ENCODE results near the gene ADISSP. TPM values are rescaled to one million over a fixed set of nuclear protein-coding genes. Genes with fewer than 3 reads are reported as not detected.
A peak's percentile ranks its signal among the peaks of the same experiment; 100 is the strongest.

Gene ADISSP
- total and polyA plus RNA-seq, 9 of the 15 experiments (the other 6 are each of a cell fraction or from before 2014, with no cell fraction given), result 1.4 to 70.6 (median 23.4) TPM

DNA sequence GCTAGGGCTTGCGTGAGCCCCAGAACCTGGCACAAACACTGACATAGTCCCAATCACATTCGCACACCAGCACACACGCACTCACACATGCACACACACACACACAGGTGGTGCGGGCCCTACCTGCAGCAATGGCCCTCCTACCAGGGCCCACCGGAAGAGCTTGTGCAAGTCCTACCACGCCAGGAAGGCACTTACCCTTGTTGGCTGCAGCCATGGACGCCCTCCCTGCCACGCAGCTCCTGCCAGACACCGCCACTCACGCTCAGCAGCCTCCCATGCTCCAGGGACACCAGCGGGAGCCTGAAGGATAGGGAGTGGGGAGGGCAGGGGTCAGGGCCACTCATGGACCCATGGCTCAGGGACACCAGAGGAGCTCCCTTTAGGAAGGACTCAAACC, 7.7 kb downstream of the ADISSP start:
- intact Hi-C loops (cut with micrococcal nuclease), result no loop called here
- in situ Hi-C loops (cut with MboI), result no loop called here
- DNase-seq (ENCODE audit: extremely low read depth in 1 of 4, low spot score in 3 of 4) (no peak), FAIRE-seq (no peak), ATAC-seq (no peak)
- ChIA-PET POLR2A (no interaction called here), CTCF (ENCODE audit: low intra/inter-chr PET ratio) (no interaction called here)
- Histone ChIP-seq H3K36me3 (ENCODE audit: control insufficient read depth, insufficient read depth, low read length) (peaks cover 52% of the 10 kb centered on the region; the same call in 2 of the 3 replicates), H3K79me2 (ENCODE audit: control insufficient read depth, insufficient read depth, low read length) (peaks cover 2% of the 10 kb centered on the region; the same call in 2 of the 3 replicates), H4K20me1 (replicated peaks; ENCODE audit: control insufficient read depth, insufficient read depth, low read length) (no peaks in the 10 kb centered on the region), H3K9ac (ENCODE audit: insufficient read depth in 1 of 2, low read depth in 2 of 2, low read length in 2 of 2) (peak overlapping the region in 1 of 2 experiments; percentile 45; a peak in 2 of 4 replicates), H3K27me3 (ENCODE audit: control insufficient read depth in 2 of 2, insufficient read depth in 2 of 2, low read length in 2 of 2) (no peaks in the 10 kb centered on the region), H3K9me3 (replicated peaks; ENCODE audit: control insufficient read depth, insufficient read depth, low read depth, low read length) (no peaks in the 10 kb centered on the region), H3K9me1 (ENCODE audit: control insufficient read depth, insufficient read depth, low read length) (no peaks in the 10 kb centered on the region), H3K4me1 (replicated peaks in 1 of 2; ENCODE audit: control insufficient read depth in 2 of 2, insufficient read depth in 2 of 2, low read length in 2 of 2) (peaks cover 0 to 17% of the 10 kb centered on the region in 2 experiments; a peak in 3 of 5 replicates), H2AFZ (ENCODE audit: low read depth, low read length) (no peak overlapping the region), H3K4me2 (ENCODE audit: insufficient read depth, low read length) (no peak overlapping the region), H3K27ac (ENCODE audit: extremely low read depth, low read depth, low read length) (no peak overlapping the region), H3K4me3 (no peak overlapping the region)
- TF ChIP-seq SRSF3 (IDR thresholded peaks at IDR 0.05; ENCODE audit: insufficient read depth, low read length), result no peak
- TF ChIP-seq HNRNPUL1 (IDR thresholded peaks at IDR 0.05; ENCODE audit: low read length), result no peak
- no peak for TF ChIP-seq CBFA2T2 (conservative IDR thresholded peaks at IDR 0.05)
- TF ChIP-seq ZNF586 (CRISPR knock-in tag; conservative IDR thresholded peaks at IDR 0.05), result no peak
- TF ChIP-seq, protein P1, sequence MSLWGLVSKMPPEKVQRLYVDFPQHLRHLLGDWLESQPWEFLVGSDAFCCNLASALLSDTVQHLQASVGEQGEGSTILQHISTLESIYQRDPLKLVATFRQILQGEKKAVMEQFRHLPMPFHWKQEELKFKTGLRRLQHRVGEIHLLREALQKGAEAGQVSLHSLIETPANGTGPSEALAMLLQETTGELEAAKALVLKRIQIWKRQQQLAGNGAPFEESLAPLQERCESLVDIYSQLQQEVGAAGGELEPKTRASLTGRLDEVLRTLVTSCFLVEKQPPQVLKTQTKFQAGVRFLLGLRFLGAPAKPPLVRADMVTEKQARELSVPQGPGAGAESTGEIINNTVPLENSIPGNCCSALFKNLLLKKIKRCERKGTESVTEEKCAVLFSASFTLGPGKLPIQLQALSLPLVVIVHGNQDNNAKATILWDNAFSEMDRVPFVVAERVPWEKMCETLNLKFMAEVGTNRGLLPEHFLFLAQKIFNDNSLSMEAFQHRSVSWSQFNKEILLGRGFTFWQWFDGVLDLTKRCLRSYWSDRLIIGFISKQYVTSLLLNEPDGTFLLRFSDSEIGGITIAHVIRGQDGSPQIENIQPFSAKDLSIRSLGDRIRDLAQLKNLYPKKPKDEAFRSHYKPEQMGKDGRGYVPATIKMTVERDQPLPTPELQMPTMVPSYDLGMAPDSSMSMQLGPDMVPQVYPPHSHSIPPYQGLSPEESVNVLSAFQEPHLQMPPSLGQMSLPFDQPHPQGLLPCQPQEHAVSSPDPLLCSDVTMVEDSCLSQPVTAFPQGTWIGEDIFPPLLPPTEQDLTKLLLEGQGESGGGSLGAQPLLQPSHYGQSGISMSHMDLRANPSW (CRISPR knock-in tag; IDR thresholded peaks at IDR 0.05), result no peak
- no peak for TF ChIP-seq ZNF124 (CRISPR knock-in tag; IDR thresholded peaks at IDR 0.05)
- TF ChIP-seq FOXK1 (CRISPR knock-in tag; IDR thresholded peaks at IDR 0.05; ENCODE audit: borderline replicate concordance), result no peak
- no peak for TF ChIP-seq NFXL1 (CRISPR knock-in tag; IDR thresholded peaks at IDR 0.05)
- no peak for TF ChIP-seq CHCHD3 (CRISPR knock-in tag; IDR thresholded peaks at IDR 0.05)
- TF ChIP-seq RUNX1 (IDR thresholded peaks at IDR 0.05; ENCODE audit: low read depth), result no peak
- TF ChIP-seq CSDE1 (IDR thresholded peaks at IDR 0.05), result no peak
- TF ChIP-seq ZNF740 (CRISPR knock-in tag; IDR thresholded peaks at IDR 0.05), result no peak
- TF ChIP-seq ZNF740 (tag; IDR thresholded peaks at IDR 0.05), result no peak
- no TSS peak for BruUV-seq (replicated peaks)
- 92% methylated on average over 8 of the region's 11 CpGs for WGBS (ENCODE audit: insufficient coverage, low coverage, missing lambda C conversion rate)

Measured in K562 (cell line).